Loucy (cell line): Measurements from ENCODE around the gene NNMT.

Experiments used
- H2AFZ ChIP-seq: fragments of 200-600 bp; sonication (generic); 2 replicates; pipeline ENCODE4 v1.6.0; 2016; ENCODE audit warnings: antibody characterized with exemption, mild to moderate bottlenecking, low read length, moderate library complexity
- H3F3A ChIP-seq: fragments of 200-600 bp; 2 replicates; pipeline ENCODE4 v1.6.0; 2016; ENCODE audit warnings: antibody characterized with exemption, low read depth, mild to moderate bottlenecking
- H3K27me3 ChIP-seq: fragments of 200-600 bp; sonication (generic); 2 replicates; pipeline ENCODE4 v1.6.1; 2014; ENCODE audit warnings: low read length, mild to moderate bottlenecking; ENCODE audit not compliant: insufficient read depth, poor library complexity, severe bottlenecking
- H3K36me3 ChIP-seq: fragments of 200-600 bp; sonication (generic); 2 replicates; pipeline ENCODE4 v1.6.1; 2016; ENCODE audit warnings: low read length; ENCODE audit not compliant: insufficient read depth
- H3K4me1 ChIP-seq: fragments of 200-600 bp; sonication (generic); 2 replicates; pipeline ENCODE4 v1.5.1; 2014; ENCODE audit warnings: low read length, mild to moderate bottlenecking; ENCODE audit not compliant: insufficient read depth, poor library complexity, severe bottlenecking
- H3K4me2 ChIP-seq: fragments of 200-600 bp; sonication (generic); 2 replicates; pipeline ENCODE4 v1.6.0; 2014; ENCODE audit warnings: antibody characterized with exemption, low read length, low read depth, mild to moderate bottlenecking; ENCODE audit not compliant: poor library complexity, severe bottlenecking
- H3K4me3 ChIP-seq: fragments of 200-600 bp; sonication (generic); 2 replicates; pipeline ENCODE4 v1.5.1; 2014; ENCODE audit warnings: low read length, mild to moderate bottlenecking, mixed read lengths; ENCODE audit not compliant: poor library complexity, severe bottlenecking
- H3K79me2 ChIP-seq: fragments of 200-600 bp; sonication (generic); 2 replicates; pipeline ENCODE4 v1.6.1; 2014; ENCODE audit warnings: low read length; ENCODE audit not compliant: insufficient read depth
- H3K9ac ChIP-seq: fragments of 200-600 bp; sonication (generic); 2 replicates; pipeline ENCODE4 v1.6.0; 2014; ENCODE audit warnings: mild to moderate bottlenecking, low read depth, low read length, moderate library complexity; ENCODE audit not compliant: poor library complexity, severe bottlenecking
- H3K9me2 ChIP-seq: fragments of 200-600 bp; sonication (generic); replicated peaks from 2 replicates; pipeline ENCODE4 v1.6.1; 2016; ENCODE audit warnings: low read depth, low read length, mixed read lengths
- H3K9me3 ChIP-seq: fragments of 200-600 bp; sonication (generic); 2 replicates; pipeline ENCODE4 v1.6.1; 2014; ENCODE audit warnings: mild to moderate bottlenecking, antibody characterized with exemption, low read length, low read depth; ENCODE audit not compliant: insufficient read depth
- H4K20me1 ChIP-seq: fragments of 200-600 bp; sonication (generic); 2 replicates; pipeline ENCODE4 v1.6.0; 2014; ENCODE audit warnings: antibody characterized with exemption, low read length, mild to moderate bottlenecking; ENCODE audit not compliant: insufficient read depth, poor library complexity, severe bottlenecking
- CTCF ChIP-seq: fragments of 200-600 bp; sonication (generic); conservative IDR thresholded peaks from 2 replicates; pipeline ENCODE4 v1.5.1; 2014; ENCODE audit warnings: mild to moderate bottlenecking, antibody characterized with exemption, low read length
- EZH2phosphoT487 ChIP-seq: fragments of 200-600 bp; IDR thresholded peaks from 2 replicates; pipeline ENCODE4 v1.6.1; 2018; ENCODE audit warnings: antibody characterized with exemption, mild to moderate bottlenecking, moderate library complexity, borderline replicate concordance

Gene NNMT

GRCh38 chr11:114277637-114278341 lies 18.4 kb upstream of the NNMT start:
- Histone ChIP-seq H3K79me2 (no peaks in the 10 kb centered on the region), H3K4me3 (no peak overlapping the region), H2AFZ (no peak overlapping the region), H3K9me3 (no peaks in the 10 kb centered on the region), H3F3A (no peaks in the 10 kb centered on the region), H3K4me1 (no peaks in the 10 kb centered on the region), H3K9ac (no peak overlapping the region), H3K36me3 (no peaks in the 10 kb centered on the region), H4K20me1 (no peaks in the 10 kb centered on the region), H3K27me3 (no peaks in the 10 kb centered on the region), H3K9me2 (no peaks in the 10 kb centered on the region), H3K4me2 (no peak overlapping the region)
- TF ChIP-seq EZH2phosphoT487 (no peak), CTCF (0 out of 2 replicates have a peak, but pooled peaks have one; percentile 14)

- Histone ChIP-seq H3K79me2 (no peaks in the 10 kb centered on the region), H2AFZ (no peak overlapping the region), H3K4me3 (no peak overlapping the region), H4K20me1 (no peaks in the 10 kb centered on the region), H3F3A (no peaks in the 10 kb centered on the region), H3K4me1 (no peaks in the 10 kb centered on the region), H3K4me2 (no peak overlapping the region), H3K27me3 (no peaks in the 10 kb centered on the region), H3K36me3 (no peaks in the 10 kb centered on the region), H3K9me3 (no peaks in the 10 kb centered on the region), H3K9me2 (no peaks in the 10 kb centered on the region), H3K9ac (no peak overlapping the region)
- TF ChIP-seq EZH2phosphoT487 (no peak), CTCF (no peak)
These were observed 17.7 kb upstream of the NNMT start for GRCh38 chr11:114278342-114279065.

- Histone ChIP-seq H3K79me2 (no peaks in the 10 kb centered on the region), H3K4me3 (no peak overlapping the region), H3F3A (no peaks in the 10 kb centered on the region), H3K4me1 (no peaks in the 10 kb centered on the region), H3K9ac (no peak overlapping the region), H2AFZ (peak overlapping the region; percentile 43; the same call in 1 of the 2 replicates), H3K27me3 (no peaks in the 10 kb centered on the region), H4K20me1 (no peaks in the 10 kb centered on the region), H3K9me3 (no peaks in the 10 kb centered on the region), H3K4me2 (no peak overlapping the region), H3K9me2 (no peaks in the 10 kb centered on the region), H3K36me3 (no peaks in the 10 kb centered on the region)
- TF ChIP-seq EZH2phosphoT487 (no peak), CTCF (no peak)
These were observed 16.2 kb upstream of the NNMT start for GRCh38 chr11:114279792-114280546.
